Neural progenitor cell (in vitro differentiated cells): ENCODE measurements around the gene CSRP1. TPM values are rescaled to one million over a fixed set of nuclear protein-coding genes. Genes with fewer than 3 reads are reported as not detected.

Experiments
- DNase-seq: peaks from one replicate; pipeline ENCODE4 v3.0.0-alpha.2; 2016; ENCODE audit warnings: low spot score
- H2AFZ ChIP-seq: fragments of 200-600 bp; sonication (generic); replicated peaks from 2 replicates; pipeline ENCODE4 v1.6.1; 2016; ENCODE audit warnings: antibody characterized with exemption
- H3F3A ChIP-seq: fragments of 200-600 bp; sonication (generic); 2 replicates; pipeline ENCODE4 v1.6.1; 2016; ENCODE audit warnings: antibody characterized with exemption, low read depth
- H3K27ac ChIP-seq: fragments of 200-600 bp; sonication (generic); 2 replicates; pipeline ENCODE4 v1.5.1; 2016; ENCODE audit warnings: mild to moderate bottlenecking
- H3K27me3 ChIP-seq: fragments of 200-600 bp; sonication (generic); 2 replicates; pipeline ENCODE4 v1.6.1; 2016; ENCODE audit warnings: mild to moderate bottlenecking, moderate library complexity
- H3K36me3 ChIP-seq: fragments of 200-600 bp; sonication (generic); 2 replicates; pipeline ENCODE4 v1.5.1; 2016
- H3K4me1 ChIP-seq: fragments of 200-600 bp; sonication (generic); 2 replicates; pipeline ENCODE4 v1.6.1; 2016; ENCODE audit warnings: mixed run types
- H3K4me2 ChIP-seq: fragments of 200-600 bp; sonication (generic); 2 replicates; pipeline ENCODE4 v1.6.1; 2016
- H3K4me3 ChIP-seq: fragments of 200-600 bp; sonication (generic); 2 replicates; pipeline ENCODE4 v1.5.1; 2016
- H3K79me2 ChIP-seq: fragments of 200-600 bp; sonication (generic); 2 replicates; pipeline ENCODE4 v1.6.1; 2016; ENCODE audit warnings: low read depth
- H3K9ac ChIP-seq: fragments of 200-600 bp; sonication (generic); 2 replicates; pipeline ENCODE4 v1.6.1; 2016
- H3K9me3 ChIP-seq: fragments of 200-600 bp; sonication (generic); 2 replicates; pipeline ENCODE4 v1.5.1; 2016; ENCODE audit warnings: low read depth
- H4K20me1 ChIP-seq: fragments of 200-600 bp; sonication (generic); 2 replicates; pipeline ENCODE4 v1.6.1; 2016; ENCODE audit warnings: low read depth
- H3K27ac Mint-ChIP-seq: 3 replicates; pipeline ENCODE4 v1.8.0; 2021; ENCODE audit warnings: mixed read lengths
- H3K27me3 Mint-ChIP-seq: 2 replicates; pipeline ENCODE4 v1.8.0; 2022; ENCODE audit warnings: low read depth, mild to moderate bottlenecking, inconsistent platforms, moderate library complexity, mixed read lengths; ENCODE audit not compliant: insufficient read depth
- H3K36me3 Mint-ChIP-seq: 3 replicates; pipeline ENCODE4 v1.8.0; 2021; ENCODE audit warnings: mixed read lengths
- H3K4me1 Mint-ChIP-seq: 3 replicates; pipeline ENCODE4 v1.8.0; 2021; ENCODE audit warnings: mixed read lengths
- H3K4me3 Mint-ChIP-seq: 3 replicates; pipeline ENCODE4 v1.8.0; 2021; ENCODE audit warnings: mild to moderate bottlenecking, moderate library complexity, mixed read lengths
- H3K9me3 Mint-ChIP-seq: 3 replicates; pipeline ENCODE4 v1.8.0; 2020; ENCODE audit warnings: mixed read lengths
- EZH2 ChIP-seq: fragments of 200-600 bp; sonication (generic); IDR thresholded peaks from 2 replicates; pipeline ENCODE4 v1.6.1; 2017; ENCODE audit warnings: antibody characterized with exemption, mild to moderate bottlenecking, moderate library complexity
- EZH2phosphoT487 ChIP-seq: fragments of 200-600 bp; sonication (generic); IDR thresholded peaks from 2 replicates; pipeline ENCODE4 v1.6.1; 2017; ENCODE audit warnings: antibody characterized with exemption
- total RNA-seq: library from RNA; depleted of rRNA; stranded (reverse); fragments of >200 nt; gene quantifications from 2 replicates; pipeline ENCODE4 v1.2.3, GENCODE V29; 2015; ENCODE audit warnings: low replicate concordance
- TF ChIP-seq, protein P1 (sequence below): fragments of 200-600 bp; sonication (generic); IDR thresholded peaks from 2 replicates; pipeline ENCODE4 v1.5.1; 2017; ENCODE audit warnings: antibody characterized with exemption, mild to moderate bottlenecking

The CSRP1 gene
- total RNA-seq, 1 donor from 2014 or later, result 2.5 TPM

DNA sequence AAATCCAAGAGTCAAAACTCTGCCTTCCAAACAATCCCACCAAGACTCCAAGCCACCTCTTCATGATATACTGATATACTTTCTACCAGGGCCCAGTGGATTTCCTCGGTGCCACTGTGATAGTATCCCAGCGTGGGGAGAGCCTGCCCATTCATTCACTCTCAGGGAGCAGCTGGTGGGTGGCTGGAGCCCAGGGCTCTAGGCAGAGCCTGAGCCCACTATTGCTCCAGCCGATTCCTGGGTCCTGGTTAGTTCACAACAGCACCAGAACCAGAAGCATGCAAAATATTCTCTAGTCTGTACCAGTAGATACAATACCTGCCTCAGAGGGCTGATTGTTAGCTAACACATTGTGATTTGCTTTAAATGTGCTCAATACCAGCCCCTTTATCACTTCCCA lies 831 bp downstream of the CSRP1 start:
- H3K4me1 ChIP-seq, result peaks cover 30% of the 10 kb centered on the region
- H3K79me2 ChIP-seq, result no peaks in the 10 kb centered on the region

DNA sequence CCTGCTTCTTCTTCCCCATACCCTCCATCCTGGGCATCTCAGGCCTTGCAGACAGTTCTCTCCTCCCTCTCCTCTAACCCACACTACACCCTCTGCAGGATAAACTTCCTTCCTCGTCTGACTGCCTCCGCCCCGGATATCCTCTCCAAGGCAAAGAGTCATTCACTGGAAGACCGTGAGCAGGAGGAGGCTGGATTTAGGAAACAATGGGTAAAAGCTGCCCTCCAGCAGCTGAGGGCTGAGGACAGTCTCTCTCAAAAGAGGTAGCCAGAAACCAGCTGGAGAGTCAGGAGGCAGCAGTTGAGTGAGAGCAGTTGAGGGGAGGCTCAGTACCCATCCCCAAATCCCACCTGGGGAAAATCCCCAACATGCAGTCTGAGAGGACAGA lies 1.4 kb downstream of the CSRP1 start:
- Histone ChIP-seq H3K4me3 (no peak overlapping the region), H3K4me1 (peaks cover 36% of the 10 kb centered on the region), H3K27me3 (peaks cover 45% of the 10 kb centered on the region), H4K20me1 (no peaks in the 10 kb centered on the region), H3K36me3 (no peaks in the 10 kb centered on the region), H3K27ac (no peak overlapping the region), H3K9ac (no peak overlapping the region), H3K9me3 (no peaks in the 10 kb centered on the region), H2AFZ (no peak overlapping the region), H3K4me2 (peak overlapping the region; percentile 48), H3K79me2 (no peaks in the 10 kb centered on the region), H3F3A (peaks cover 27% of the 10 kb centered on the region)
- Mint-ChIP-seq H3K27ac (peak overlapping the region; percentile 30), H3K27me3 (peaks cover 5% of the 10 kb centered on the region), H3K4me1 (peaks cover 43% of the 10 kb centered on the region), H3K36me3 (no peaks in the 10 kb centered on the region), H3K4me3 (no peak overlapping the region), H3K9me3 (no peaks in the 10 kb centered on the region)
- peak; percentile 77 for DNase-seq
- TF ChIP-seq EZH2phosphoT487, result no peak
- TF ChIP-seq, protein P1, sequence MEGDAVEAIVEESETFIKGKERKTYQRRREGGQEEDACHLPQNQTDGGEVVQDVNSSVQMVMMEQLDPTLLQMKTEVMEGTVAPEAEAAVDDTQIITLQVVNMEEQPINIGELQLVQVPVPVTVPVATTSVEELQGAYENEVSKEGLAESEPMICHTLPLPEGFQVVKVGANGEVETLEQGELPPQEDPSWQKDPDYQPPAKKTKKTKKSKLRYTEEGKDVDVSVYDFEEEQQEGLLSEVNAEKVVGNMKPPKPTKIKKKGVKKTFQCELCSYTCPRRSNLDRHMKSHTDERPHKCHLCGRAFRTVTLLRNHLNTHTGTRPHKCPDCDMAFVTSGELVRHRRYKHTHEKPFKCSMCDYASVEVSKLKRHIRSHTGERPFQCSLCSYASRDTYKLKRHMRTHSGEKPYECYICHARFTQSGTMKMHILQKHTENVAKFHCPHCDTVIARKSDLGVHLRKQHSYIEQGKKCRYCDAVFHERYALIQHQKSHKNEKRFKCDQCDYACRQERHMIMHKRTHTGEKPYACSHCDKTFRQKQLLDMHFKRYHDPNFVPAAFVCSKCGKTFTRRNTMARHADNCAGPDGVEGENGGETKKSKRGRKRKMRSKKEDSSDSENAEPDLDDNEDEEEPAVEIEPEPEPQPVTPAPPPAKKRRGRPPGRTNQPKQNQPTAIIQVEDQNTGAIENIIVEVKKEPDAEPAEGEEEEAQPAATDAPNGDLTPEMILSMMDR, result no peak
- TF ChIP-seq EZH2, result no peak

More for the DNA sequence above, 831 bp downstream of the CSRP1 start:
- no peaks in the 10 kb centered on the region for H3K9me3 ChIP-seq
- peaks cover 45% of the 10 kb centered on the region for H3K27me3 ChIP-seq
- H3F3A ChIP-seq, result peaks cover 21% of the 10 kb centered on the region
- H3K36me3 Mint-ChIP-seq, result no peaks in the 10 kb centered on the region
- peaks cover 5% of the 10 kb centered on the region for H3K27me3 Mint-ChIP-seq
- H3K9ac ChIP-seq, result no peak overlapping the region
- no peak overlapping the region for H3K4me3 ChIP-seq
- H3K36me3 ChIP-seq, result no peaks in the 10 kb centered on the region
- no peak overlapping the region for H2AFZ ChIP-seq
- peak overlapping the region; percentile 75 for H3K4me2 ChIP-seq
- DNase-seq, result no peak
- H3K27ac Mint-ChIP-seq, result peak overlapping the region; percentile 83
- no peak overlapping the region for H3K27ac ChIP-seq
- no peak overlapping the region for H3K4me3 Mint-ChIP-seq
- no peaks in the 10 kb centered on the region for H3K9me3 Mint-ChIP-seq
- no peaks in the 10 kb centered on the region for H4K20me1 ChIP-seq
- peaks cover 37% of the 10 kb centered on the region for H3K4me1 Mint-ChIP-seq
- TF ChIP-seq EZH2, result no peak
- TF ChIP-seq EZH2phosphoT487, result no peak
- TF ChIP-seq, protein P1, result no peak

DNA sequence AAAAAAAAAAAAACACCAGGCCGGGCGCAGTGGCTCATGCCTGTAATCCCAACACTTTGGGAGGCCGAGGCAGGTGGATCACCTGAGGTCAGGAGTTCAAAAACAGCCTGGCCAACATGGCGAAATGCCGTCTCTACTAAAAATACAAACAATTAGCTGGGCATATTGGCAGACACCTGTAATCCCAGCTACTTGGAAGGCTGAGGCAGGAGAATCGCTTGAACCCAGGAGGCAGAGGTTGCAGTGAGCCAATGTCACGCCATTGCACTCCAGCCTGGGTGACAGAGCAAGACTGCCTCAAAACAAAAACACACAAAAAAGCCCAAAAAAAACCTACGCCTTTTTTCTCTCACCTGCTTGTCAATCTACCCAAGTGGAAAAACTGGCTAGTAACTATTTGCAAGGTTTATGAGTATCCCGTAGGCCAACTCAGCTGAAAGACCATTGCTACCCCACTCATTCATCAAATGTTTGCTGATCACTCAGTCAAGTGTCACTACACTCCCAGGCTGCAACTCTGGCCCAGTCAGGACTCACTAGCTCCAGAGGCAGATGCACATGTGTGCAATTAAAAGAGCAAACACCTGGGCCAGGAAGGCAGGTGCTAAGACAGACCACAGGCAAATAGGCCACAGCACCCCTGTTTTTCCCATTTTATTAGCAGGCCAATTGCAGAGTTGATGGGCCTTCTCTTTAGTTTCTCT lies 2.0 kb downstream of the CSRP1 start:
- Mint-ChIP-seq H3K27me3 (peaks cover 5% of the 10 kb centered on the region), H3K36me3 (no peaks in the 10 kb centered on the region), H3K4me1 (peaks cover 48% of the 10 kb centered on the region), H3K4me3 (no peak overlapping the region), H3K27ac (peak overlapping the region; percentile 30), H3K9me3 (no peaks in the 10 kb centered on the region)
- Histone ChIP-seq H3K9ac (no peak overlapping the region), H3K36me3 (no peaks in the 10 kb centered on the region), H3K4me2 (peak overlapping the region; percentile 48), H3K9me3 (no peaks in the 10 kb centered on the region), H3K4me1 (peaks cover 41% of the 10 kb centered on the region), H3K27me3 (peaks cover 41% of the 10 kb centered on the region), H3K4me3 (no peak overlapping the region), H3K79me2 (no peaks in the 10 kb centered on the region), H2AFZ (no peak overlapping the region), H4K20me1 (no peaks in the 10 kb centered on the region), H3F3A (peaks cover 33% of the 10 kb centered on the region), H3K27ac (no peak overlapping the region)
- no peak for TF ChIP-seq EZH2
- TF ChIP-seq, protein P1, result no peak
- no peak for TF ChIP-seq EZH2phosphoT487
- no peak for DNase-seq
